ENCODE results near the gene ENOX1.

- TF ChIP-seq CEBPB (tag; IDR thresholded peaks at IDR 0.05) (no peak), GABPB1 (CRISPR knock-in tag; IDR thresholded peaks at IDR 0.05) (no peak), E2F5 (CRISPR knock-in tag; IDR thresholded peaks at IDR 0.05) (no peak)
Measured at GRCh38 chr13:43265028-43265427, 521.7 kb downstream of the ENOX1 start.
